ENCODE results near the gene ARFGAP3.

Gene ARFGAP3

GRCh38 chr22:42897960-42898359 lies 40.9 kb upstream of the ARFGAP3 start:
- no peak for TF ChIP-seq CTCF (IDR thresholded peaks at IDR 0.05; ENCODE audit: low read depth, low read length)
- H3K4me3 ChIP-seq (ENCODE audit: low read depth, low read length), result no peak overlapping the region

GRCh38 chr22:42895541-42895981 lies 38.5 kb upstream of the ARFGAP3 start:
- H3K4me3 ChIP-seq (ENCODE audit: low read depth, low read length), result no peak overlapping the region
- no peak for TF ChIP-seq CTCF (IDR thresholded peaks at IDR 0.05; ENCODE audit: low read depth, low read length)

GRCh38 chr22:42895087-42895486 lies 38.0 kb upstream of the ARFGAP3 start:
- no peak for TF ChIP-seq CTCF (IDR thresholded peaks at IDR 0.05; ENCODE audit: low read depth, low read length)
- H3K4me3 ChIP-seq (ENCODE audit: low read depth, low read length), result no peak overlapping the region

GRCh38 chr22:42893371-42894150 lies 36.5 kb upstream of the ARFGAP3 start:
- TF ChIP-seq CTCF (IDR thresholded peaks at IDR 0.05; ENCODE audit: low read depth, low read length), result no peak
- H3K4me3 ChIP-seq (ENCODE audit: low read depth, low read length), result no peak overlapping the region

- no peak for TF ChIP-seq CTCF (IDR thresholded peaks at IDR 0.05; ENCODE audit: low read depth, low read length)
- H3K4me3 ChIP-seq (ENCODE audit: low read depth, low read length), result no peak overlapping the region
Observed at GRCh38 chr22:42892571-42893316, 35.7 kb upstream of the ARFGAP3 start.

- no peak overlapping the region for H3K4me3 ChIP-seq (ENCODE audit: low read depth, low read length)
- TF ChIP-seq CTCF (IDR thresholded peaks at IDR 0.05; ENCODE audit: low read depth, low read length), result no peak
Observed at GRCh38 chr22:42892156-42892555, 35.1 kb upstream of the ARFGAP3 start.

GRCh38 chr22:42891696-42892095 lies 34.6 kb upstream of the ARFGAP3 start:
- no peak overlapping the region for H3K4me3 ChIP-seq (ENCODE audit: low read depth, low read length)
- TF ChIP-seq CTCF (IDR thresholded peaks at IDR 0.05; ENCODE audit: low read depth, low read length), result no peak

All from WI38 (cell line).